Sigmoid colon (tissue), 7 donors: ENCODE data around the gene MYO18A. TPM values are rescaled to one million over a fixed set of nuclear protein-coding genes. Genes with fewer than 3 reads are reported as not detected.

Experiments
- DNase-seq: peaks from one replicate; pipeline ENCODE4 v3.0.0-alpha.2; 2019
- H3K27ac ChIP-seq, 4 donors: fragments of 200-600 bp; sonication (generic); one replicate each; pipeline ENCODE4 v1.5.1; 2016 to 2019; ENCODE audit warnings: mild to moderate bottlenecking in 1 of 4
- H3K27me3 ChIP-seq, 3 donors: fragments of 200-600 bp; sonication (generic); one replicate each; pipeline ENCODE4 v1.5.1; 2019; ENCODE audit warnings: mild to moderate bottlenecking in 1 of 3
- H3K36me3 ChIP-seq, 4 donors: fragments of 200-600 bp; sonication (generic); one replicate each; pipeline ENCODE4 v1.5.1; 2016 to 2019
- H3K4me1 ChIP-seq, 4 donors: fragments of 200-600 bp; sonication (generic); one replicate each; pipeline ENCODE4 v1.5.1; 2017 to 2019
- H3K4me3 ChIP-seq, 4 donors: fragments of 200-600 bp; sonication (generic); one replicate each; pipeline ENCODE4 v1.5.1; 2017 to 2019; ENCODE audit warnings: mild to moderate bottlenecking in 2 of 4, moderate library complexity in 1 of 4
- H3K9me3 ChIP-seq, 4 donors: fragments of 200-600 bp in 3 of 4; sonication (generic) in 3 of 4; one replicate each; pipeline versions ENCODE4 v1.5.1 to v1.6.1; 2013 to 2019
- EP300 ChIP-seq, 4 donors: sonication (generic); formaldehyde crosslinking; IDR thresholded peaks; one replicate each; pipeline ENCODE4 v1.6.1; 2017; ENCODE audit warnings: antibody characterized with exemption in 4 of 4
- POLR2A ChIP-seq, 2 donors: fragments of 450-650 bp; IDR thresholded peaks; one replicate each; pipeline ENCODE4 v1.6.1; 2016; ENCODE audit warnings: antibody characterized with exemption in 2 of 2, mild to moderate bottlenecking in 2 of 2, moderate library complexity in 2 of 2
- POLR2AphosphoS5 ChIP-seq, 4 donors: sonication (generic); formaldehyde crosslinking; IDR thresholded peaks; one replicate each; pipeline ENCODE4 v1.6.1; 2017; ENCODE audit warnings: antibody characterized with exemption in 4 of 4
- WGBS, 2 donors: extraction: QIAGEN DNeasy Blood & Tissue Kit; methylation state at CpG; one replicate each; pipeline ENCODE4 v1.1.7; 2013; 5-methylcytosine and 5-hydroxymethylcytosine counted together
- intact Hi-C: fragments of 100-400 bp; cut with DNase I; formaldehyde crosslinking; loops from one replicate; pipeline ENCODE4 v1.15.1; 2023
- polyA plus RNA-seq, 3 donors: library from polyadenylated mRNA; stranded (reverse); fragments of 200-250 nt; gene quantifications; one replicate each; pipeline ENCODE4 v1.2.3, GENCODE V29; 2013
- total RNA-seq, 4 donors: library from RNA; depleted of rRNA; stranded (reverse); fragments of >200 nt; gene quantifications; one replicate each; pipeline ENCODE4 v1.1.0, GENCODE V29; 2016
- TF ChIP-seq, protein P1 (sequence below), 4 experiments: fragments of 450-650 bp in 3 of 4; fragments of 200-600 bp in 1 of 4; IDR thresholded peaks; one replicate each; pipeline ENCODE4 v1.5.1; 2016 to 2019; ENCODE audit warnings: antibody characterized with exemption in 4 of 4, mild to moderate bottlenecking in 3 of 4, moderate library complexity in 2 of 4
- donor health status: healthy with polysubstance abuse.
- donor health status: Bipolar disorder and iron deficiency.
- donor health status: healthy.

The MYO18A gene
- total and polyA plus RNA-seq, 7 donors = 24.0 to 92.6 (median 48.4) TPM

DNA sequence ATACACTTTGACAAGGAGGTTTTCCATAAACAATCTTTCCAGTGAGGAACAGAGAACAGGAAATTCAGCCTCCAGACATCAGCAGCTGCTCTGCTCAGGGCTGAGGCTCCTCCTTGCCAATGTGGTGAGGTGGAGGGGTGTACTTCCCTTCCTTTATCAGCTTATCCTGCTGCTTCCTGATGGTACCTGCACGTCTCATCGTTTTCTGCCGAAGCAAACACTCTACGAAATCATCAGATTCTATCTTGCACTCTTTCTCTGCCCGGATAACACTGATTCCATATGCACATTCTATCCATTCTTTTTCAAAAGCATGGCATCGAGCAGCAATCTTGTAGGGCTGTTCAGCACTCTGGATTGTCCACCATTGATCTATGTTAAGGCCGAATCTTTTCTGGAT, 159.0 kb downstream of the MYO18A start:
- Histone ChIP-seq H3K27ac (no peak overlapping the region), H3K27me3 (peaks cover 0 to 23% (median 3%) of the 10 kb centered on the region in 3 donors), H3K4me3 (no peak overlapping the region), H3K36me3 (no peaks in the 10 kb centered on the region), H3K4me1 (peaks cover 0 to 6% (median 0%) of the 10 kb centered on the region in 4 donors), H3K9me3 (no peaks in the 10 kb centered on the region)
- 57 to 81% methylated on average over 7 of the region's 7 CpGs for WGBS, 2 donors
- TF ChIP-seq POLR2A (IDR thresholded peaks at IDR 0.05) (no peak), POLR2AphosphoS5 (IDR thresholded peaks at IDR 0.05) (no peak), EP300 (IDR thresholded peaks at IDR 0.05) (no peak)
- TF ChIP-seq, protein P1, sequence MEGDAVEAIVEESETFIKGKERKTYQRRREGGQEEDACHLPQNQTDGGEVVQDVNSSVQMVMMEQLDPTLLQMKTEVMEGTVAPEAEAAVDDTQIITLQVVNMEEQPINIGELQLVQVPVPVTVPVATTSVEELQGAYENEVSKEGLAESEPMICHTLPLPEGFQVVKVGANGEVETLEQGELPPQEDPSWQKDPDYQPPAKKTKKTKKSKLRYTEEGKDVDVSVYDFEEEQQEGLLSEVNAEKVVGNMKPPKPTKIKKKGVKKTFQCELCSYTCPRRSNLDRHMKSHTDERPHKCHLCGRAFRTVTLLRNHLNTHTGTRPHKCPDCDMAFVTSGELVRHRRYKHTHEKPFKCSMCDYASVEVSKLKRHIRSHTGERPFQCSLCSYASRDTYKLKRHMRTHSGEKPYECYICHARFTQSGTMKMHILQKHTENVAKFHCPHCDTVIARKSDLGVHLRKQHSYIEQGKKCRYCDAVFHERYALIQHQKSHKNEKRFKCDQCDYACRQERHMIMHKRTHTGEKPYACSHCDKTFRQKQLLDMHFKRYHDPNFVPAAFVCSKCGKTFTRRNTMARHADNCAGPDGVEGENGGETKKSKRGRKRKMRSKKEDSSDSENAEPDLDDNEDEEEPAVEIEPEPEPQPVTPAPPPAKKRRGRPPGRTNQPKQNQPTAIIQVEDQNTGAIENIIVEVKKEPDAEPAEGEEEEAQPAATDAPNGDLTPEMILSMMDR (IDR thresholded peaks at IDR 0.05) = no peak
- intact Hi-C loops = no loop called here
- DNase-seq = no peak

Other genes starting within 250 kb of the MYO18A start
- gene PHF12, start 228.9 kb downstream of the MYO18A start, total RNA-seq = 10 to 100 TPM; 39.1 to 54.3 (median 45.2) TPM
- gene PHF12, start 228.9 kb downstream of the MYO18A start, polyA plus RNA-seq = 10 to 100 TPM in 2 of 3 donors, 1 to 10 TPM in 1; 6.9 to 24.7 (median 13.8) TPM
- under 1 TPM in 3 of 4 donors, not detected in 1; 0.36 to 0.99 (median 0.41) TPM for gene SEZ6, start 174.4 kb downstream of the MYO18A start, total RNA-seq
- gene SEZ6, start 174.4 kb downstream of the MYO18A start, polyA plus RNA-seq = under 1 TPM in 1 of 3 donors, not detected in 2; 0.67 TPM
- 10 to 100 TPM in 3 of 4 donors, 1 to 10 TPM in 1; 6.4 to 20.5 (median 11.4) TPM for gene PIPOX, start 137.3 kb downstream of the MYO18A start, total RNA-seq
- 1 to 10 TPM in 1 of 3 donors, under 1 TPM in 1, not detected in 1; 0.71 to 1.2 TPM for gene PIPOX, start 137.3 kb downstream of the MYO18A start, polyA plus RNA-seq
- gene CRYBA1, start 66.5 kb upstream of the MYO18A start, total RNA-seq = not detected
- gene CRYBA1, start 66.5 kb upstream of the MYO18A start, polyA plus RNA-seq = not detected
- 10 to 100 TPM; 26.5 to 30.7 (median 27.4) TPM for gene NUFIP2, start 113.8 kb upstream of the MYO18A start, total RNA-seq
- gene NUFIP2, start 113.8 kb upstream of the MYO18A start, polyA plus RNA-seq = 10 to 100 TPM in 1 of 3 donors, 1 to 10 TPM in 2; 6.6 to 14.1 (median 6.7) TPM
- gene TAOK1, start 210.0 kb upstream of the MYO18A start, total RNA-seq = 10 to 100 TPM; 46.3 to 65.4 (median 54.8) TPM
- gene TAOK1, start 210.0 kb upstream of the MYO18A start, polyA plus RNA-seq = 10 to 100 TPM in 1 of 3 donors, 1 to 10 TPM in 2; 3.6 to 10.8 (median 4.4) TPM